GM21381 (cell line): Measurements from ENCODE around the gene PACS1.
"Not testable (repeated sequence)": the region's sequence is repeated elsewhere in the genome, so short reads cannot be mapped to it uniquely, and the experiment has no call there.

Experiments
- ATAC-seq: cut with Tn5 transposase; IDR thresholded peaks from one replicate; pipeline ENCODE4 v1.9.1; 2021; ENCODE audit warnings: mild to moderate bottlenecking, moderate library complexity; ENCODE audit not compliant: unreplicated experiment

The PACS1 gene

GRCh38 chr11:66239998-66240780, 170.1 kb downstream of the PACS1 start:
- ATAC-seq: no peak

GRCh38 chr11:66240781-66241136, 170.7 kb downstream of the PACS1 start:
- no peak for ATAC-seq

GRCh38 chr11:66242095-66242765, 172.2 kb downstream of the PACS1 start:
- no peak for ATAC-seq

GRCh38 chr11:66243782-66244535, 173.9 kb downstream of the PACS1 start:
- no peak for ATAC-seq

GRCh38 chr11:66247295-66247694, 177.2 kb downstream of the PACS1 start:
- no peak for ATAC-seq

- no peak for ATAC-seq
Observed at GRCh38 chr11:66247801-66248200, 177.7 kb downstream of the PACS1 start.

- ATAC-seq: no peak
Observed at GRCh38 chr11:66248903-66249302, 178.8 kb downstream of the PACS1 start.

- ATAC-seq: no peak
Observed at GRCh38 chr11:66251809-66252208, 181.7 kb downstream of the PACS1 start.

- ATAC-seq: not testable (repeated sequence)
Observed at GRCh38 chr11:66253081-66253480, 183.0 kb downstream of the PACS1 start.

- ATAC-seq: no peak
Observed at GRCh38 chr11:66258473-66258893, 188.4 kb downstream of the PACS1 start.

- no peak for ATAC-seq
Observed at GRCh38 chr11:66259225-66259624, 189.2 kb downstream of the PACS1 start.

- no peak for ATAC-seq
Observed at GRCh38 chr11:66259956-66260355, 189.9 kb downstream of the PACS1 start.

GRCh38 chr11:66261578-66261977, 191.5 kb downstream of the PACS1 start:
- no peak for ATAC-seq

GRCh38 chr11:66262191-66262590, 192.1 kb downstream of the PACS1 start:
- ATAC-seq: no peak

- ATAC-seq: no peak
Observed at GRCh38 chr11:66262696-66263095, 192.6 kb downstream of the PACS1 start.

GRCh38 chr11:66263231-66263630, 193.2 kb downstream of the PACS1 start:
- ATAC-seq: no peak

GRCh38 chr11:66263785-66264184, 193.7 kb downstream of the PACS1 start:
- no peak for ATAC-seq

GRCh38 chr11:66264383-66264782, 194.3 kb downstream of the PACS1 start:
- ATAC-seq: no peak

- ATAC-seq: no peak
Observed at GRCh38 chr11:66264914-66265313, 194.8 kb downstream of the PACS1 start.

- ATAC-seq: no peak
Observed at GRCh38 chr11:66265531-66266377, 195.7 kb downstream of the PACS1 start.
